ENCODE results near the gene CHP2. TPM values are rescaled to one million over a fixed set of nuclear protein-coding genes. Genes with fewer than 3 reads are reported as not detected.

CHP2 gene
- total RNA-seq, 6 experiments from 2014 or later: not detected

- peaks cover 2% of the 10 kb centered on the region for H3K27me3 Mint-ChIP-seq (ENCODE audit: insufficient read depth)
- H3K36me3 Mint-ChIP-seq (ENCODE audit: low read depth): no peaks in the 10 kb centered on the region
- no peak overlapping the region for H3K27ac Mint-ChIP-seq
- DNase-seq: no peak
- no peak overlapping the region for H3K4me3 Mint-ChIP-seq
- TF ChIP-seq CTCF (IDR thresholded peaks at IDR 0.05): no peak
- H3K9me3 Mint-ChIP-seq: no peaks in the 10 kb centered on the region
- H3K4me1 Mint-ChIP-seq (ENCODE audit: low read depth): no peaks in the 10 kb centered on the region
These were observed 11.1 kb downstream of the CHP2 start for GRCh38 chr16:23765933-23766332.

- Mint-ChIP-seq H3K27me3 (ENCODE audit: insufficient read depth) (peaks cover 2% of the 10 kb centered on the region), H3K4me1 (ENCODE audit: low read depth) (no peaks in the 10 kb centered on the region), H3K4me3 (no peak overlapping the region), H3K9me3 (no peaks in the 10 kb centered on the region), H3K36me3 (ENCODE audit: low read depth) (no peaks in the 10 kb centered on the region), H3K27ac (no peak overlapping the region)
- DNase-seq: no peak
- no peak for TF ChIP-seq CTCF (IDR thresholded peaks at IDR 0.05)
These were observed 13.8 kb downstream of the CHP2 start for GRCh38 chr16:23768581-23768980.

DNA sequence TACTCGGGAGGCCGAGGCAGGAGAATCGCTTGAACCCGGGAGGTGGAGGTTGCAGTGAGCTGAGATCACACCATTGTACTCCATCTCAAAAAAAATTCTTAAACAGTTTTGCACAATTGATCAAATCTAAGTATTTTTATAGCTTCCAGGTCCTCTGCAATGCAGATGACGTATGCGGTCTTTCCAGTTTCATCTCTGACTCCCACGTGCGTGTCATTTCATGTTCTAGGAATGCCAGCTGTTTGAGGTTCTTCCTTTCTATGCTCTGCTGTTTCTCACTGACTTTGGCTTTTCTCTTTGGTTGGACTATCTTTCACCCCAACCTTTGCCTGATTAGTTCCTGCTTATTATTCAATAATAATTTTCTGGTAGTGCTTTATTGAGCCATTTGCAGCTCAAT is 16.2 kb downstream of the CHP2 start:
- H3K27ac Mint-ChIP-seq: no peak overlapping the region

GRCh38 chr16:23771642-23772041 is 16.8 kb downstream of the CHP2 start:
- peaks cover 2% of the 10 kb centered on the region; the same call in 1 of the 2 replicates for H3K27me3 Mint-ChIP-seq (ENCODE audit: insufficient read depth)
- H3K4me3 Mint-ChIP-seq: no peak overlapping the region
- H3K4me1 Mint-ChIP-seq (ENCODE audit: low read depth): no peaks in the 10 kb centered on the region
- no peaks in the 10 kb centered on the region for H3K9me3 Mint-ChIP-seq
- no peak for DNase-seq
- H3K27ac Mint-ChIP-seq: no peak overlapping the region
- no peak for TF ChIP-seq CTCF (IDR thresholded peaks at IDR 0.05)
- H3K36me3 Mint-ChIP-seq (ENCODE audit: low read depth): no peaks in the 10 kb centered on the region

More for the DNA sequence above, 16.2 kb downstream of the CHP2 start:
- Mint-ChIP-seq H3K36me3 (ENCODE audit: low read depth) (no peaks in the 10 kb centered on the region), H3K9me3 (no peaks in the 10 kb centered on the region), H3K27me3 (ENCODE audit: insufficient read depth) (peaks cover 2% of the 10 kb centered on the region; the same call in 1 of the 2 replicates), H3K4me1 (ENCODE audit: low read depth) (no peaks in the 10 kb centered on the region), H3K4me3 (no peak overlapping the region)
- no peak for TF ChIP-seq CTCF (IDR thresholded peaks at IDR 0.05)
- no peak for DNase-seq

DNA sequence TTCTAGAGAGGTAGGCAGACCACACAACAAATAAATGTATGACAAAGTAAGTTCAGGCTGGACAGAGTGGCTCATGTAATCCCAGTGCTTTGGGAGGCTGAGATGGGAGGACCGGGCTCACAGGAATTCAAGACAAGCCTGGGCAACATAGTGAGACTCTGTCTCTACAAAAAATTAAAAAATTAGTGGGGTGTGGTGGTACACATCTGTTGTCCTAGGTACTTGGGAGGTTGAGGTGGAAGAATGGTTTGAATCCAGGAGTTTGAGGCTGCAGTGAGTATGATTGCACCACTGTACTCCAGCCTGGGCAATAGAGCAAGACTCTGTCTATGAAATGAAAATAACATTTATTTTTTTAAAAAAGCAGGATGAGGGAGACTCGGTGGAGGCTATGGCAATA is 18.5 kb downstream of the CHP2 start:
- TF ChIP-seq CTCF (IDR thresholded peaks at IDR 0.05): no peak
- H3K27ac Mint-ChIP-seq: no peak overlapping the region
- H3K4me3 Mint-ChIP-seq: no peak overlapping the region
- no peak for DNase-seq
- no peaks in the 10 kb centered on the region for H3K36me3 Mint-ChIP-seq (ENCODE audit: low read depth)
- no peaks in the 10 kb centered on the region for H3K4me1 Mint-ChIP-seq (ENCODE audit: low read depth)
- H3K9me3 Mint-ChIP-seq: no peaks in the 10 kb centered on the region
- peaks cover 2% of the 10 kb centered on the region; the same call in 1 of the 2 replicates for H3K27me3 Mint-ChIP-seq (ENCODE audit: insufficient read depth)

- no peaks in the 10 kb centered on the region; the same call in 1 of the 2 replicates for H3K27me3 Mint-ChIP-seq (ENCODE audit: insufficient read depth)
- no peak for DNase-seq
- H3K36me3 Mint-ChIP-seq (ENCODE audit: low read depth): no peaks in the 10 kb centered on the region
- peaks cover 9% of the 10 kb centered on the region; the same call in 1 of the 2 replicates for H3K4me1 Mint-ChIP-seq (ENCODE audit: low read depth)
- H3K9me3 Mint-ChIP-seq: no peaks in the 10 kb centered on the region; the same call in 1 of the 2 replicates
- TF ChIP-seq CTCF (IDR thresholded peaks at IDR 0.05): no peak
- no peak overlapping the region for H3K27ac Mint-ChIP-seq
- H3K4me3 Mint-ChIP-seq: no peak overlapping the region
These were observed 26.4 kb downstream of the CHP2 start for GRCh38 chr16:23781176-23781575.

Data from HFFc6 (cell line).